NB4 (cell line): Measurements from ENCODE around the gene THSD4.

Experiments
- CTCF ChIP-seq: IDR thresholded peaks from one replicate; pipeline ENCODE4 v1.5.1; 2012; ENCODE audit warnings: low read depth, low read length
- MAX ChIP-seq: IDR thresholded peaks from 2 replicates; pipeline ENCODE4 v1.6.1; 2011; ENCODE audit warnings: low read depth, low read length
- POLR2A ChIP-seq: IDR thresholded peaks from 2 replicates; pipeline ENCODE4 v1.6.1; 2011; ENCODE audit warnings: mild to moderate bottlenecking; ENCODE audit not compliant: insufficient read length; ENCODE audit errors: extremely low read depth

GRCh38 chr15:71485094-71485693, 369.9 kb downstream of the THSD4 start:
- peak; percentile 50 for TF ChIP-seq CTCF
- TF ChIP-seq POLR2A = no peak
- TF ChIP-seq MAX = no peak
